GM12875 (cell line): ENCODE data around the gene MOCS3.
"Not testable (repeated sequence)": the region's sequence is repeated elsewhere in the genome, so short reads cannot be mapped to it uniquely, and the experiment has no call there.

Experiments used
- H3K4me3 ChIP-seq: one replicate; pipeline ENCODE4 v1.5.1; 2011; ENCODE audit warnings: low read depth, low read length, control low read depth
- TF ChIP-seq, protein P1 (sequence below): IDR thresholded peaks from 2 replicates; pipeline ENCODE4 v1.5.1; 2011; ENCODE audit warnings: low read depth, mild to moderate bottlenecking, control low read depth, inconsistent platforms, low read length, moderate library complexity, borderline replicate concordance; ENCODE audit not compliant: insufficient read depth

MOCS3 gene

DNA sequence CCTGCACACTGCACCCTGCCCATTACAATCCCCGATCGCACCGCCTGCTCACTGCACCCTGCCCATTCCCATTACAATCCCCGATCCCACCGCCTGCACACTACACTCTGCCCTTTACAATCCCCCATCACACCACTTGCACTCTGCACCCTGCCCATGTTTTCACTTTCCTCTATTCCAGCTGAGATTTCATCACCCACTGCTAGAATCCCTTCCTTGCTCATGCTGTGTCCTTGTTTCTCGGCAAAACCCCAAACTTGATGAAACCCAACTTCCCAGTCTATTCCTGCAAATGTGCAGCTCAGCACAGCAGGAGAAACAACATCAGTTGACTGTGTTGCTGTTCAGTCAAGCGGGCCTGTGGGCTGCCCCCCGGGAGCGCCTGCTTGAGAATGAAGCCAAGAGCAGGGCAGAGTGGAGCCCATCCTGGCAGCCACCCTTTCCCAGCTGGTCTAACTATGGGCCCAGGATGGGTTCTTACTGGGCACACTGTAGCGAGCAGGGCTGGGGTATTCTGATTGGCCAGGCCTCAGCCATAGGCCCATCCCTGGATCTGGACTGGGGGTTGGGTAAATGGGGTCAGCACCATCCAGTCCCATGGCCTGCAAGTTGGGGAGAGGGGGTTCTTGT lies 17.2 kb downstream of the MOCS3 start:
- H3K4me3 ChIP-seq = no peak overlapping the region
- TF ChIP-seq, protein P1, sequence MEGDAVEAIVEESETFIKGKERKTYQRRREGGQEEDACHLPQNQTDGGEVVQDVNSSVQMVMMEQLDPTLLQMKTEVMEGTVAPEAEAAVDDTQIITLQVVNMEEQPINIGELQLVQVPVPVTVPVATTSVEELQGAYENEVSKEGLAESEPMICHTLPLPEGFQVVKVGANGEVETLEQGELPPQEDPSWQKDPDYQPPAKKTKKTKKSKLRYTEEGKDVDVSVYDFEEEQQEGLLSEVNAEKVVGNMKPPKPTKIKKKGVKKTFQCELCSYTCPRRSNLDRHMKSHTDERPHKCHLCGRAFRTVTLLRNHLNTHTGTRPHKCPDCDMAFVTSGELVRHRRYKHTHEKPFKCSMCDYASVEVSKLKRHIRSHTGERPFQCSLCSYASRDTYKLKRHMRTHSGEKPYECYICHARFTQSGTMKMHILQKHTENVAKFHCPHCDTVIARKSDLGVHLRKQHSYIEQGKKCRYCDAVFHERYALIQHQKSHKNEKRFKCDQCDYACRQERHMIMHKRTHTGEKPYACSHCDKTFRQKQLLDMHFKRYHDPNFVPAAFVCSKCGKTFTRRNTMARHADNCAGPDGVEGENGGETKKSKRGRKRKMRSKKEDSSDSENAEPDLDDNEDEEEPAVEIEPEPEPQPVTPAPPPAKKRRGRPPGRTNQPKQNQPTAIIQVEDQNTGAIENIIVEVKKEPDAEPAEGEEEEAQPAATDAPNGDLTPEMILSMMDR = no peak

DNA sequence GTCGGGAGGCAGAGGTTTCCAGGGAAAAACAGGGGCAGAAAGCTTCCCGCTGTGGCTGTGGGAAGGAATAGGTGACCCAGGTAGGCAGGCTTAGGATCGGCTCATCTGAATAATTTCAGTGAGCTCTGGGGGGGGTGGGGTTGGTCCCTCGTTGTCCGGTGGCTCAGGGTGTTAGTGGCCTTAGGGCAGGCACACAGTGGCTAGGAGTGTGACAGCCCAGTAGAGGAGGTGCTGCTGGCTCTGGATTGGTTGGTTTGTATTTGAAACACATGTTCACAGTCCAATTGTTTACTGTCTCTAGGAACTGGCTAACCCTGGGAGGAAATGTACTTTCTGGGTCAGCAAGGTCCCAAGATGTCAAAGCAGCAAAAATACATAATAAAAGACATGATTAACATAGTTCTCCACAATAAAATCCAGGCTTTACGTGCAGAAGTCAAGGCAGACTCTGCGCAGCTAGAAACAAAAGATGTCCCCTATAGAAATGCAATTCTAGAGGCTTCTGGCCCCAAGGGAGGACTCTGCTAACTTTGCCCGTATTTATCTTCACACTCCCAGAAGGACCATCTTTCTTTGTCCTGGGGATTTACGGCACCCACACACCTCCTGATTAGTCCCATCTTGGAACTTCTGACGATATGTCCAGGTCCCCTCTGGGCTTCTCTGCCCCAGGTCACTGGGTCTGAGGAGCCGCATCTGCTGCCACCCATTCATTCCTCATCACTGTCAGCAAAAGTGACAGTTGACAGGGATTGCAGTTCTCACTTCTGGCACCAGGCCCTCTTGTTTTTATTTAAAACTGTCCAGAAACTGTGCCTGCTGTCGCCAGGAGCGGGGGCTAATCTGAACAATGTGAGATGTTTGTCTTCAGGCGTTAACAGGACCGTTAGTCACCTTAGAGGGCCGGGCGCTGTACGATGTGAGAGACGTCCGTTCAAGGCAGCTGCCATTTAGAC lies 18.7 kb downstream of the MOCS3 start:
- TF ChIP-seq, protein P1 = no peak

DNA sequence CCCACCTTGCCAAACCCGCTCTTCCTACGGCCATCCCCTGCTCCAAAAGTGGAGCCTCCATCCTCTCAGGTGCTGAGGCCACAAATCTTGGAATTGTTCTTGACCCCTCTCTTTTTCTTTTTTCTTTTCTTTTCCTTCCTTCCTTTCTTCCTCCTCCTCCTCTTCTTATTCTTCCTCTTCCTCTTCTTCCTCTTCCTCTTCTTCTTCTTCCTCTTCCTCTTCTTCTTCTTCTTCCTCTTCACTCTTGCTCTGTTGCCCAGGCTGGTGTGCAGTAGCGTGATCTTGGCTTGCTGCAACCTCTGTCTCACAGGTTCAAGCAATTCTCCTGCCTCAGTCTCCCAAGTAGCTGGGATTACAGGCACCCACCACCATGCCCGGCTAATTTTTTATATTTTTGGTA lies 19.9 kb downstream of the MOCS3 start:
- H3K4me3 ChIP-seq = not testable (repeated sequence)

More for the DNA sequence above, 18.7 kb downstream of the MOCS3 start:
- H3K4me3 ChIP-seq = no peak overlapping the region

DNA sequence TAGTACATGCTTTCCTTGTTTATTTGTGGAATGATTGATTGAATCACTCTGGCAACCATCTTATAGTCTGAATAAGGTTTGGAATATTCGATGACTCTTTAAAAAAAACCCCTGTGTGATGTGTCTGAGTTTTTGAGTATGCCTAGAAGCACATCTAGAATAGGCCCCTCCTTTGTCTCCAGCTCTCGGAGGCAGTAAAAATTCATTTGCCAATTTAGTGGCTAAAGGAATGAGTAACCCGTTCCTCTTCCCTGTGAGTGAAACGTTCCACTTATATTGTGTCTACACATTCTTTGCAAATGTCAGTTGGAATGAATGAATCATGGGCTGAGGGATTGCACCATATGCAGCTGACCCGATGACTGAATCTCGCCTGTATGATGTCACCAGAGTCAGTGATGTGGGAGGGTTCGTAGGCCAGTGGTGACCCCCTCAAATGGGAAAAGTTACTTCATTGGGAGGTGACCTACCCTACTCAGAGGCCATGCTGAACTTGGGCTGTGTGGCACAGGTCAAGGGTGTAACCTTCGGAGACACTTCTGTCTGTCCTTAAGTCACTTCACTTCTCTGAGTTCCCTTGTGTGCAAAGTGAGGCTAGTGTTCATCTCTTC lies 21.6 kb downstream of the MOCS3 start:
- TF ChIP-seq, protein P1 = no peak
- no peak overlapping the region for H3K4me3 ChIP-seq

DNA sequence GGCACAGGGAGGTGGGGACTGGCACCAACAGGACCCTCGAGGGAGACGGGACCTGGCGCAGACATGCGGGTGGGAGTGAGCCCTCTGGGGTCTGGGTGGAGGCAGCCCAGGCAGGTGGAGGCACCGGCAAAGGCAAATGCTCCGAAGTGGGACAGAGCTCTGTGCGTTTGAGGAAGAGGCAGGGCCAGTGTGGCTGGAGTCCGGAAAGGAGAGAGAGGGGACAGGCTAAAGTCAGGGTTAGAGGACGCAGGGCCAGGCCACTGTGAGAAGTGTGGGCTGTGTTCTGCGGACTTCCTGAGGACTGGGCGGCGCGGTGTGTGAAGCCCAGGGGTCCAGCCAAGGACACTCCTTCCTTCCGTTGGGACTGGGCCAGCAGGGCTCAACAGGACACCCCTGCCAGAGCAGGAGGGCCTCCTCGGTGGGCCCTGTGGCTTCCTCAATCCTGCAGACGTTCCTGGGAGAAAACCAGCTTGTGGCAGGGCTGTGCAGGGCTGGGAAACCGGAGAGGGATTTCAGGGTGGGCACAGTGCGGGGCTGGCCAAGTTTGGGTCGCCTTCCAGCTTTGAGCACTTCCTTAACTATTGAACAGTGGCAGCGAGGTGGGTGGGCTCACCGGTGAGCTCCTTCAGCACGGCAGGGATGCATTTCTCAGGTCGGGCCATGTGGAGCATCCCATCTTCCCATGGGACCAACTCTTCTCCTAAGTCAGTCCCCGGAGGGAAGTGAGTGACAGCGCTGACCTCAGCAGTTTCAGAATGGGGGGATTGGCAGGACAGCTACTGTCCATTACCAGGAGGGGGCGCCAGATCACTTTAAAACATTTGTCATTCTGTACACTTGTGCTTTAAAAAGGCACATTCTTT lies 22.5 kb downstream of the MOCS3 start:
- TF ChIP-seq, protein P1 = peak; percentile 79
- no peak overlapping the region for H3K4me3 ChIP-seq

DNA sequence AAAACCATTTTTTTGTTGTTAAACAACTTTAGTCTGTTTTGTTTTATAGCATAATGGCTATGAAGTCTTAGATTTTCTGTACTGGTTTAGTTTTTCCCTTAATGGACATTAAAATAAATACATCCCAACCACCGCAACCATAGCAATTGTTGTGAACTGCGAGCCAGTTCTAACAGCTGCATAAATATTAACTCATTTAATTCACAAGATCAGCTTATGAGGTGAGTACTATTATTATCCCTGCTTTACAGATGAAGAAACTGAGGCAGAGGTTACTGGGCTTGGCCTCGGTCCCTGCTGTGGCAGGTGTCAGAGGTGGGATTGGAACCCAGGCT lies 23.1 kb downstream of the MOCS3 start:
- TF ChIP-seq, protein P1 = no peak
- no peak overlapping the region for H3K4me3 ChIP-seq

DNA sequence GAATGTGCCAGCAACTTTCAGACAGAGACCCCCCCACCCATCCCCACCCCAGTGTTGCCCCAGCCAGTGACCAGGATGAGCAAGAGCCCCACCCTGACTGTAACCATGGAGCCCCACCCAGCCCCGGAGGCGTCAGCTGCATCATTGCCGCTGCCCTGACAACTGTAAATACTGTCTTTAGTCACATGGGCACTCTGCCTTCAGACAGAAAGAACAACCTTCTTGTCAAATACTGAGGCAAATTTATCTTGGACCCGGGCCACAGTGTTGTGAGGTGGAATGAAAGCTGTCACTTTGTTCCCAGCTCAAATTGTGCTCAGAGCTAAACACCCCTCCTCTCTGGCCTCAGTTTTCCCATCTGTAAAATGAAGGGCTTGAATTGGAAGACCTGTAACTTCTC lies 23.7 kb downstream of the MOCS3 start:
- TF ChIP-seq, protein P1 = no peak
- H3K4me3 ChIP-seq = no peak overlapping the region
